GM20431 (cell line): ENCODE results near the gene SLC27A3.

Experiments
- in situ Hi-C: fragments of 300-500 bp; cut with MseI, MboI; formaldehyde crosslinking; loops from one replicate; pipeline ENCODE4 v1.15.0; 2020; ENCODE audit warnings: low sequenced_read_pairs; ENCODE audit not compliant: unreplicated experiment

Gene SLC27A3

GRCh38 chr1:153795934-153796785 is 21.0 kb downstream of the SLC27A3 start:
- in situ Hi-C loops = no loop called here

- in situ Hi-C loops = no loop called here
Measured at GRCh38 chr1:153796786-153797659, 21.8 kb downstream of the SLC27A3 start.

- in situ Hi-C loops = no loop called here
Measured at GRCh38 chr1:153798468-153798780, 23.2 kb downstream of the SLC27A3 start.

GRCh38 chr1:153799016-153799415 is 23.8 kb downstream of the SLC27A3 start:
- in situ Hi-C loops = no loop called here

GRCh38 chr1:153799566-153800465 is 24.6 kb downstream of the SLC27A3 start:
- in situ Hi-C loops = no loop called here

GRCh38 chr1:153800516-153800915 is 25.3 kb downstream of the SLC27A3 start:
- in situ Hi-C loops = no loop called here

GRCh38 chr1:153801028-153801625 is 25.9 kb downstream of the SLC27A3 start:
- in situ Hi-C loops = no loop called here

GRCh38 chr1:153801786-153802697 is 26.8 kb downstream of the SLC27A3 start:
- in situ Hi-C loops = no loop called here

- in situ Hi-C loops = no loop called here
Measured at GRCh38 chr1:153803470-153804056, 28.4 kb downstream of the SLC27A3 start.

GRCh38 chr1:153804112-153804511 is 28.9 kb downstream of the SLC27A3 start:
- in situ Hi-C loops = no loop called here

GRCh38 chr1:153805042-153805745 is 30.0 kb downstream of the SLC27A3 start:
- in situ Hi-C loops = no loop called here

- in situ Hi-C loops = no loop called here
Measured at GRCh38 chr1:153805886-153806719, 30.9 kb downstream of the SLC27A3 start.

- in situ Hi-C loops = no loop called here
Measured at GRCh38 chr1:153816283-153816889, 41.2 kb downstream of the SLC27A3 start.

- in situ Hi-C loops = no loop called here
Measured at GRCh38 chr1:153818876-153819275, 43.7 kb downstream of the SLC27A3 start.

- in situ Hi-C loops = loop anchor here (10.0 kb wide), 1 partner anchor 97 kb away; the partner anchor contains the start of gene GATAD2B
Measured at GRCh38 chr1:153827168-153827964, 52.2 kb downstream of the SLC27A3 start.
